CD14-positive monocyte (primary cell): ENCODE measurements around the gene SCUBE2. TPM values are rescaled to one million over a fixed set of nuclear protein-coding genes. Genes with fewer than 3 reads are reported as not detected.

Experiments used
- DNase-seq, 3 donors: peaks; one replicate each; pipeline ENCODE4 v3.0.0-alpha.2; 2011 to 2022
- H2AFZ ChIP-seq: 2 replicates; pipeline ENCODE4 v1.6.0; 2012; ENCODE audit warnings: mild to moderate bottlenecking, low read depth, low read length, inconsistent platforms; ENCODE audit not compliant: insufficient read depth, poor library complexity, severe bottlenecking
- H3K27ac ChIP-seq, 2 donors: 1 replicate in 1 of 2; 2 replicates in 1 of 2; pipeline ENCODE4 v1.5.1; 2012 to 2013; ENCODE audit warnings: low read length in 2 of 2, control low read depth in 1 of 2, inconsistent platforms in 1 of 2, low read depth in 1 of 2, mild to moderate bottlenecking in 1 of 2
- H3K27me3 ChIP-seq, 2 donors: one replicate each; pipeline versions ENCODE4 v1.6.0 to v1.6.1; 2011 to 2013; ENCODE audit warnings: low read length in 2 of 2; ENCODE audit not compliant: control insufficient read depth in 2 of 2, insufficient read depth in 2 of 2
- H3K36me3 ChIP-seq, 2 donors: replicated peaks in 1 of 2; 1 replicate in 1 of 2; 2 replicates in 1 of 2; pipeline versions ENCODE4 v1.5.1 to v1.6.1; 2012 to 2013; ENCODE audit warnings: low read length in 2 of 2, control low read depth in 1 of 2, inconsistent platforms in 1 of 2, mild to moderate bottlenecking in 1 of 2; ENCODE audit not compliant: insufficient read depth in 2 of 2, control insufficient read depth in 1 of 2
- H3K4me1 ChIP-seq, 2 donors: 1 replicate in 1 of 2; 2 replicates in 1 of 2; pipeline versions ENCODE4 v1.5.1 to v1.6.1; 2012 to 2013; ENCODE audit warnings: low read length in 2 of 2, control low read depth in 1 of 2, inconsistent platforms in 1 of 2, mild to moderate bottlenecking in 1 of 2, moderate library complexity in 1 of 2; ENCODE audit not compliant: insufficient read depth in 2 of 2, control insufficient read depth in 1 of 2
- H3K4me2 ChIP-seq: replicated peaks from 2 replicates; pipeline ENCODE3; 2012; ENCODE audit warnings: low read length, moderate library complexity, mild to moderate bottlenecking; ENCODE audit not compliant: poor library complexity, severe bottlenecking; ENCODE audit errors: extremely low read depth
- H3K4me3 ChIP-seq, 3 experiments: fragments of 200-600 bp in 1 of 3; sonication (generic) in 1 of 3; replicated peaks in 1 of 3; 1 replicate in 2 of 3; 2 replicates in 1 of 3; pipeline ENCODE4 v1.5.1; 2011 to 2013; ENCODE audit warnings: low read length in 3 of 3, mild to moderate bottlenecking in 3 of 3, control low read depth in 2 of 3, low read depth in 2 of 3, inconsistent platforms in 1 of 3, moderate library complexity in 1 of 3
- H3K79me2 ChIP-seq: 2 replicates; pipeline ENCODE4 v1.6.0; 2012; ENCODE audit warnings: mild to moderate bottlenecking, control low read depth, inconsistent platforms, low read length, moderate library complexity; ENCODE audit not compliant: insufficient read depth
- H3K9ac ChIP-seq: 2 replicates; pipeline ENCODE4 v1.6.0; 2017; ENCODE audit warnings: low read length, mild to moderate bottlenecking; ENCODE audit not compliant: insufficient read depth, poor library complexity, severe bottlenecking
- H3K9me3 ChIP-seq, 2 donors: replicated peaks in 1 of 2; 1 replicate in 1 of 2; 2 replicates in 1 of 2; pipeline versions ENCODE4 v1.5.1 to v1.6.1; 2012 to 2013; ENCODE audit warnings: low read length in 2 of 2, control low read depth in 1 of 2; ENCODE audit not compliant: control insufficient read depth in 1 of 2, insufficient read depth in 1 of 2
- H4K20me1 ChIP-seq: 2 replicates; pipeline ENCODE4 v1.6.0; 2012; ENCODE audit warnings: mild to moderate bottlenecking, low read length, control low read depth, moderate library complexity; ENCODE audit not compliant: insufficient read depth
- H3K27ac Mint-ChIP-seq, 7 donors: one replicate each; pipeline ENCODE4 v1.8.0; 2020; ENCODE audit warnings: mild to moderate bottlenecking in 7 of 7, mixed read lengths in 7 of 7, moderate library complexity in 6 of 7, inconsistent platforms in 2 of 7
- H3K27me3 Mint-ChIP-seq, 3 donors: one replicate each; pipeline ENCODE4 v1.8.0; 2021 to 2022; ENCODE audit warnings: low read depth in 3 of 3, mild to moderate bottlenecking in 3 of 3, mixed read lengths in 3 of 3, moderate library complexity in 3 of 3, inconsistent platforms in 1 of 3
- H3K36me3 Mint-ChIP-seq, 2 donors: one replicate each; pipeline ENCODE4 v1.8.0; 2020; ENCODE audit warnings: mixed read lengths in 2 of 2, inconsistent platforms in 1 of 2, mild to moderate bottlenecking in 1 of 2
- H3K4me1 Mint-ChIP-seq: one replicate; pipeline ENCODE4 v1.8.0; 2020; ENCODE audit warnings: mild to moderate bottlenecking, mixed read lengths
- H3K4me3 Mint-ChIP-seq, 2 donors: one replicate each; pipeline ENCODE4 v1.8.0; 2020; ENCODE audit warnings: mild to moderate bottlenecking in 2 of 2, mixed read lengths in 2 of 2, moderate library complexity in 1 of 2
- H3K9me3 Mint-ChIP-seq, 7 donors: one replicate each; pipeline ENCODE4 v1.8.0; 2020 to 2022; ENCODE audit warnings: mixed read lengths in 7 of 7, mild to moderate bottlenecking in 6 of 7, moderate library complexity in 6 of 7, inconsistent platforms in 2 of 7
- WGBS: methylation state at CpG from one replicate; pipeline ENCODE4 v1.1.5; 2013; ENCODE audit warnings: missing lambda C conversion rate; ENCODE audit not compliant: insufficient coverage; 5-methylcytosine and 5-hydroxymethylcytosine counted together
- intact Hi-C, 2 donors: fragments of 100-400 bp; cut with micrococcal nuclease; formaldehyde crosslinking; loops; one replicate each; pipeline versions ENCODE4 v1.15.0 to v1.15.1; 2023
- polyA plus RNA-seq, 3 donors: library from polyadenylated mRNA; depleted of rRNA in 1 of 3; unstranded in 2 of 3; stranded (reverse) in 1 of 3; fragments of 300-500 nt in 2 of 3; fragments of >200 nt in 1 of 3; fragmentation: Illumina TruSeq in 2 of 3; gene quantifications; 1 replicate in 2 of 3; 2 replicates in 1 of 3; pipeline ENCODE4 v1.2.3, GENCODE V29; 2012 to 2021
- TF ChIP-seq, protein P1 (sequence below): fragments of 200-600 bp; IDR thresholded peaks from one replicate; pipeline ENCODE4 v1.8.0; 2022; ENCODE audit warnings: antibody characterized with exemption, mild to moderate bottlenecking

Gene SCUBE2
- polyA plus RNA-seq, 3 donors, result 0.21 to 0.36 TPM; not detected in 1

GRCh38 chr11:9118277-9118676, 26.9 kb upstream of the SCUBE2 start:
- H3K4me3 ChIP-seq, result no peak overlapping the region
- no peaks in the 10 kb centered on the region for H3K27me3 ChIP-seq
- Mint-ChIP-seq H3K9me3 (peaks cover under 1 to 5% (median 2%) of the 10 kb centered on the region in 7 donors), H3K27me3 (peaks cover 0 to 1% (median 0%) of the 10 kb centered on the region in 3 donors), H3K4me3 (no peak overlapping the region), H3K27ac (no peak overlapping the region), H3K4me1 (no peaks in the 10 kb centered on the region), H3K36me3 (no peaks in the 10 kb centered on the region)
- no peaks in the 10 kb centered on the region for H3K36me3 ChIP-seq
- no peak overlapping the region for H3K9ac ChIP-seq
- H2AFZ ChIP-seq, result no peak overlapping the region
- intact Hi-C loops, result no loop called here
- H4K20me1 ChIP-seq, result no peaks in the 10 kb centered on the region
- H3K4me1 ChIP-seq, result no peaks in the 10 kb centered on the region
- WGBS, result no CpG with 5 or more reads among the region's 2 CpGs
- TF ChIP-seq, protein P1, sequence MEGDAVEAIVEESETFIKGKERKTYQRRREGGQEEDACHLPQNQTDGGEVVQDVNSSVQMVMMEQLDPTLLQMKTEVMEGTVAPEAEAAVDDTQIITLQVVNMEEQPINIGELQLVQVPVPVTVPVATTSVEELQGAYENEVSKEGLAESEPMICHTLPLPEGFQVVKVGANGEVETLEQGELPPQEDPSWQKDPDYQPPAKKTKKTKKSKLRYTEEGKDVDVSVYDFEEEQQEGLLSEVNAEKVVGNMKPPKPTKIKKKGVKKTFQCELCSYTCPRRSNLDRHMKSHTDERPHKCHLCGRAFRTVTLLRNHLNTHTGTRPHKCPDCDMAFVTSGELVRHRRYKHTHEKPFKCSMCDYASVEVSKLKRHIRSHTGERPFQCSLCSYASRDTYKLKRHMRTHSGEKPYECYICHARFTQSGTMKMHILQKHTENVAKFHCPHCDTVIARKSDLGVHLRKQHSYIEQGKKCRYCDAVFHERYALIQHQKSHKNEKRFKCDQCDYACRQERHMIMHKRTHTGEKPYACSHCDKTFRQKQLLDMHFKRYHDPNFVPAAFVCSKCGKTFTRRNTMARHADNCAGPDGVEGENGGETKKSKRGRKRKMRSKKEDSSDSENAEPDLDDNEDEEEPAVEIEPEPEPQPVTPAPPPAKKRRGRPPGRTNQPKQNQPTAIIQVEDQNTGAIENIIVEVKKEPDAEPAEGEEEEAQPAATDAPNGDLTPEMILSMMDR, result no peak
- no peaks in the 10 kb centered on the region for H3K79me2 ChIP-seq
- H3K27ac ChIP-seq, result no peak overlapping the region
- H3K4me2 ChIP-seq, result no peak overlapping the region
- no peak for DNase-seq
- peaks cover under 1 to 3% of the 10 kb centered on the region in 2 donors for H3K9me3 ChIP-seq

- no peak for DNase-seq
- peaks cover 5 to 19% of the 10 kb centered on the region in 2 donors for H3K9me3 ChIP-seq
- H3K36me3 ChIP-seq, result no peaks in the 10 kb centered on the region
- Mint-ChIP-seq H3K4me1 (no peaks in the 10 kb centered on the region), H3K27ac (no peak overlapping the region), H3K9me3 (peaks cover 10 to 20% (median 13%) of the 10 kb centered on the region in 7 donors), H3K36me3 (no peaks in the 10 kb centered on the region), H3K27me3 (peaks cover 0 to 1% (median 1%) of the 10 kb centered on the region in 3 donors), H3K4me3 (no peak overlapping the region)
- no peak overlapping the region for H3K4me2 ChIP-seq
- intact Hi-C loops, result no loop called here
- WGBS, result no CpG with 5 or more reads among the region's 2 CpGs
- no peaks in the 10 kb centered on the region for H4K20me1 ChIP-seq
- H3K27me3 ChIP-seq, result no peaks in the 10 kb centered on the region
- no peak overlapping the region for H3K4me3 ChIP-seq
- H2AFZ ChIP-seq, result no peak overlapping the region
- H3K27ac ChIP-seq, result no peak overlapping the region
- no peaks in the 10 kb centered on the region for H3K79me2 ChIP-seq
- TF ChIP-seq, protein P1, result no peak
- no peaks in the 10 kb centered on the region for H3K4me1 ChIP-seq
- H3K9ac ChIP-seq, result no peak overlapping the region
Measured at GRCh38 chr11:9112075-9112474, 20.7 kb upstream of the SCUBE2 start.
